ENCODE data around the gene CALN1. TPM values are rescaled to one million over a fixed set of nuclear protein-coding genes. Genes with fewer than 3 reads are reported as not detected.

Gene CALN1
- total RNA-seq, 1 donor from 2014 or later = not detected

- DNase-seq (ENCODE audit: low spot score) = no peak
- intact Hi-C loops (cut with DNase I) = no loop called here
Observed at GRCh38 chr7:72020311-72020710, 391.8 kb downstream of the CALN1 start.

- no peak for DNase-seq (ENCODE audit: low spot score)
- intact Hi-C loops (cut with DNase I) = no loop called here
Observed at GRCh38 chr7:72019436-72019835, 392.7 kb downstream of the CALN1 start.

- intact Hi-C loops (cut with DNase I) = no loop called here
- no peak for DNase-seq (ENCODE audit: low spot score)
Observed at GRCh38 chr7:72017756-72018155, 394.4 kb downstream of the CALN1 start.

- intact Hi-C loops (cut with DNase I) = no loop called here
- DNase-seq (ENCODE audit: low spot score) = no peak
Observed at GRCh38 chr7:72016574-72016973, 395.6 kb downstream of the CALN1 start.

- no peak for DNase-seq (ENCODE audit: low spot score)
- intact Hi-C loops (cut with DNase I) = no loop called here
Observed at GRCh38 chr7:72015136-72015535, 397.0 kb downstream of the CALN1 start.

GRCh38 chr7:72007018-72007417, 405.1 kb downstream of the CALN1 start:
- no peak for DNase-seq (ENCODE audit: low spot score)
- intact Hi-C loops (cut with DNase I) = no loop called here

- intact Hi-C loops (cut with DNase I) = no loop called here
- DNase-seq (ENCODE audit: low spot score) = no peak
Observed at GRCh38 chr7:72003236-72003635, 408.9 kb downstream of the CALN1 start.

- intact Hi-C loops (cut with DNase I) = no loop called here
- DNase-seq (ENCODE audit: low spot score) = no peak
Observed at GRCh38 chr7:71996141-71996540, 416.0 kb downstream of the CALN1 start.

- intact Hi-C loops (cut with DNase I) = no loop called here
- no peak for DNase-seq (ENCODE audit: low spot score)
Observed at GRCh38 chr7:71995111-71995510, 417.0 kb downstream of the CALN1 start.

GRCh38 chr7:71991586-71991985, 420.6 kb downstream of the CALN1 start:
- DNase-seq (ENCODE audit: low spot score) = no peak
- intact Hi-C loops (cut with DNase I) = no loop called here

GRCh38 chr7:71990138-71990462, 422.0 kb downstream of the CALN1 start:
- intact Hi-C loops (cut with DNase I) = no loop called here
- no peak for DNase-seq (ENCODE audit: low spot score)

GRCh38 chr7:71988201-71988600, 423.9 kb downstream of the CALN1 start:
- no peak for DNase-seq (ENCODE audit: low spot score)
- intact Hi-C loops (cut with DNase I) = no loop called here

- DNase-seq (ENCODE audit: low spot score) = no peak
- intact Hi-C loops (cut with DNase I) = no loop called here
Observed at GRCh38 chr7:71987200-71987767, 424.9 kb downstream of the CALN1 start.

GRCh38 chr7:71984348-71984747, 427.8 kb downstream of the CALN1 start:
- intact Hi-C loops (cut with DNase I) = no loop called here

GRCh38 chr7:71982851-71983250, 429.3 kb downstream of the CALN1 start:
- intact Hi-C loops (cut with DNase I) = no loop called here
- no peak for DNase-seq (ENCODE audit: low spot score)

More at GRCh38 chr7:71984348-71984747, 427.8 kb downstream of the CALN1 start:
- DNase-seq (ENCODE audit: low spot score) = no peak

GRCh38 chr7:71976645-71977044, 435.5 kb downstream of the CALN1 start:
- intact Hi-C loops (cut with DNase I) = no loop called here
- DNase-seq (ENCODE audit: low spot score) = no peak

GRCh38 chr7:71974611-71975010, 437.5 kb downstream of the CALN1 start:
- intact Hi-C loops (cut with DNase I) = no loop called here
- DNase-seq (ENCODE audit: low spot score) = no peak

GRCh38 chr7:71972534-71972933, 439.6 kb downstream of the CALN1 start:
- intact Hi-C loops (cut with DNase I) = no loop called here
- no peak for DNase-seq (ENCODE audit: low spot score)

GRCh38 chr7:71970725-71971124, 441.4 kb downstream of the CALN1 start:
- intact Hi-C loops (cut with DNase I) = no loop called here
- DNase-seq (ENCODE audit: low spot score) = no peak

GRCh38 chr7:71962636-71963035, 449.5 kb downstream of the CALN1 start:
- DNase-seq (ENCODE audit: low spot score) = no peak
- intact Hi-C loops (cut with DNase I) = no loop called here

GRCh38 chr7:71961283-71961682, 450.9 kb downstream of the CALN1 start:
- intact Hi-C loops (cut with DNase I) = no loop called here

GRCh38 chr7:71942115-71942514, 470.0 kb downstream of the CALN1 start:
- no peak for DNase-seq (ENCODE audit: low spot score)
- intact Hi-C loops (cut with DNase I) = no loop called here

More at GRCh38 chr7:71961283-71961682, 450.9 kb downstream of the CALN1 start:
- DNase-seq (ENCODE audit: low spot score) = no peak
